SU-DHL-6 (cell line): ENCODE data around the gene VIPR2.

Source experiments
- CTCF ChIP-seq: fragments of 200-600 bp; sonication (generic); IDR thresholded peaks from one replicate; pipeline ENCODE4 v1.5.1; 2017; ENCODE audit warnings: antibody characterized with exemption, mild to moderate bottlenecking, low read length, moderate library complexity; ENCODE audit not compliant: insufficient read depth, poor library complexity, severe bottlenecking
- EZH2phosphoT487 ChIP-seq: fragments of 200-600 bp; sonication (generic), shearing (Covaris generic); conservative IDR thresholded peaks from 2 replicates; pipeline ENCODE4 v1.6.1; 2018; ENCODE audit warnings: mild to moderate bottlenecking, antibody characterized with exemption, low read length, moderate library complexity, mixed read lengths

- TF ChIP-seq CTCF (no peak), EZH2phosphoT487 (no peak)
Observed at GRCh38 chr7:159108491-159108890, 36.2 kb downstream of the VIPR2 start.
